PC-9 (cell line): ENCODE results near the gene CCL5. TPM values are rescaled to one million over a fixed set of nuclear protein-coding genes. Genes with fewer than 3 reads are reported as not detected.

ENCODE experiments used
- BruUV-seq: library from RNA; stranded (reverse); fragments of 400-500 nt; replicated peaks from 2 replicates; lab custom pipeline; 2021; lab: Mats Ljungman, UMichigan
- CTCF ChIA-PET: fragments of 300-600 bp; sonication (Branson Sonifier 250); formaldehyde crosslinking; loops from one replicate; lab custom pipeline; 2022; ENCODE audit warnings: antibody characterized with exemption; lab: Charles Lee
- POLR2A ChIA-PET: fragments of 300-600 bp; sonication (Branson Sonifier 250); formaldehyde crosslinking; loops from one replicate; lab custom pipeline; 2022; ENCODE audit warnings: antibody characterized with exemption; ENCODE audit not compliant: unreplicated experiment; lab: Charles Lee
- DNase-seq, 2 experiments: peaks; one replicate each; pipeline versions ENCODE4 v3.0.0 to v3.0.0-alpha.2; 2015 to 2022; ENCODE audit warnings: mixed read lengths in 1 of 2
- H2AFZ ChIP-seq: fragments of 200-600 bp; sonication (generic); 2 replicates; pipeline ENCODE4 v1.8.1; 2017; ENCODE audit warnings: antibody characterized with exemption
- H3F3A ChIP-seq: fragments of 200-600 bp; sonication (generic); 2 replicates; pipeline ENCODE4 v1.8.1; 2017; ENCODE audit warnings: antibody characterized with exemption, mild to moderate bottlenecking, low read depth; ENCODE audit not compliant: insufficient read depth
- H3K27ac ChIP-seq: fragments of 200-600 bp; sonication (generic); 2 replicates; pipeline ENCODE4 v1.6.1; 2016; ENCODE audit warnings: mixed run types
- H3K27me3 ChIP-seq: fragments of 200-600 bp; sonication (generic); 2 replicates; pipeline ENCODE4 v1.6.1; 2016; ENCODE audit warnings: low read depth, mixed run types; ENCODE audit not compliant: insufficient read depth
- H3K36me3 ChIP-seq: fragments of 200-600 bp; sonication (generic); 2 replicates; pipeline ENCODE4 v1.6.1; 2016; ENCODE audit warnings: low read depth, mixed run types
- H3K4me1 ChIP-seq: fragments of 200-600 bp; sonication (generic); replicated peaks from 2 replicates; pipeline ENCODE4 v1.6.1; 2016; ENCODE audit warnings: mixed run types; ENCODE audit not compliant: insufficient read depth
- H3K4me2 ChIP-seq: fragments of 200-600 bp; sonication (generic); 2 replicates; pipeline ENCODE4 v1.6.1; 2017; ENCODE audit warnings: mixed run types
- H3K4me3 ChIP-seq: fragments of 200-600 bp; sonication (generic); 2 replicates; pipeline ENCODE4 v1.6.1; 2016; ENCODE audit warnings: mixed run types
- H3K79me2 ChIP-seq: fragments of 200-600 bp; sonication (generic); 2 replicates; pipeline ENCODE4 v1.6.1; 2017; ENCODE audit warnings: low read depth, mixed run types
- H3K9me2 ChIP-seq: fragments of 200-600 bp; sonication (generic); 2 replicates; pipeline ENCODE4 v1.8.1; 2017; ENCODE audit warnings: mild to moderate bottlenecking; ENCODE audit not compliant: insufficient read depth
- H3K9me3 ChIP-seq: fragments of 200-600 bp; sonication (generic); 2 replicates; pipeline ENCODE4 v1.8.1; 2016; ENCODE audit warnings: low read depth; ENCODE audit not compliant: insufficient read depth
- H4K20me1 ChIP-seq: fragments of 200-600 bp; sonication (generic); 2 replicates; pipeline ENCODE4 v1.8.1; 2017; ENCODE audit not compliant: insufficient read depth
- CTCF ChIP-seq: fragments of 200-600 bp; sonication (generic); conservative IDR thresholded peaks from 2 replicates; pipeline ENCODE4 v1.6.1; 2017; ENCODE audit warnings: mixed run types, antibody characterized with exemption, mild to moderate bottlenecking, moderate library complexity
- EZH2 ChIP-seq: fragments of 200-600 bp; sonication (generic); IDR thresholded peaks from 2 replicates; pipeline ENCODE4 v1.8.0; 2017; ENCODE audit warnings: antibody characterized with exemption, low read depth
- intact Hi-C: fragments of 100-400 bp; cut with micrococcal nuclease; formaldehyde crosslinking; loops from one replicate; pipeline ENCODE4 v1.10.0; 2022; ENCODE audit not compliant: unreplicated experiment
- total RNA-seq: library from RNA; stranded (reverse); gene quantifications from 2 replicates; pipeline ENCODE4 v1.2.3, GENCODE V29; 2021

CCL5 gene
- total RNA-seq, 1 experiment from 2014 or later = not detected

- Histone ChIP-seq H3K79me2 (no peaks in the 10 kb centered on the region), H3K4me2 (no peak within 1 kb of the TSS), H3K9me2 (no peaks in the 10 kb centered on the region), H3K27me3 (no peaks in the 10 kb centered on the region), H3K36me3 (no peaks in the 10 kb centered on the region), H4K20me1 (no peaks in the 10 kb centered on the region), H3K4me1 (no peaks in the 10 kb centered on the region; the same call in 1 of the 2 replicates), H3F3A (no peaks in the 10 kb centered on the region), H3K4me3 (no peak within 1 kb of the TSS), H3K9me3 (no peaks in the 10 kb centered on the region), H3K27ac (no peak within 1 kb of the TSS), H2AFZ (no peak within 1 kb of the TSS)
- intact Hi-C loops = no loop called here
- DNase-seq = no peak
- BruUV-seq = no TSS peak
- ChIA-PET CTCF (no interaction called here), POLR2A (no interaction called here)
- TF ChIP-seq CTCF (no peak), EZH2 (no peak)
These were observed 11.4 kb downstream of the CCL5 start, which contains the start of gene HEATR9 for GRCh38 chr17:35868737-35869136. HEATR9 (minus strand) TSS chr17:35868891; CDS start chr17:35868742, 149 bp downstream.

GRCh38 chr17:35867574-35867973 is 12.6 kb downstream of the CCL5 start:
- H3K79me2 ChIP-seq = no peaks in the 10 kb centered on the region
- no TSS peak for BruUV-seq
- no peak for DNase-seq
- H3K36me3 ChIP-seq = no peaks in the 10 kb centered on the region
- no peaks in the 10 kb centered on the region; the same call in 1 of the 2 replicates for H3K4me1 ChIP-seq
- no peaks in the 10 kb centered on the region for H3F3A ChIP-seq
- no peaks in the 10 kb centered on the region for H3K9me3 ChIP-seq
- CTCF ChIA-PET = no interaction called here
- H3K27ac ChIP-seq = no peak overlapping the region
- no peak overlapping the region for H3K4me3 ChIP-seq
- intact Hi-C loops = no loop called here
- TF ChIP-seq EZH2 (no peak), CTCF (no peak)
- H3K27me3 ChIP-seq = no peaks in the 10 kb centered on the region
- POLR2A ChIA-PET = no interaction called here
- no peak overlapping the region for H2AFZ ChIP-seq
- no peaks in the 10 kb centered on the region for H3K9me2 ChIP-seq
- no peaks in the 10 kb centered on the region for H4K20me1 ChIP-seq
- no peak overlapping the region for H3K4me2 ChIP-seq

- no peak overlapping the region for H3K27ac ChIP-seq
- no peaks in the 10 kb centered on the region for H3K79me2 ChIP-seq
- H3F3A ChIP-seq = no peaks in the 10 kb centered on the region
- POLR2A ChIA-PET = no interaction called here
- H3K4me2 ChIP-seq = no peak overlapping the region
- no peak overlapping the region for H3K4me3 ChIP-seq
- H3K9me2 ChIP-seq = no peaks in the 10 kb centered on the region
- H3K9me3 ChIP-seq = no peaks in the 10 kb centered on the region
- H3K36me3 ChIP-seq = no peaks in the 10 kb centered on the region
- H2AFZ ChIP-seq = no peak overlapping the region
- CTCF ChIA-PET = interaction anchor here (0.6 kb wide), 1 partner anchor 333 kb away, joined by 3 read pairs; no protein-coding TSS in a partner anchor
- no peaks in the 10 kb centered on the region; the same call in 1 of the 2 replicates for H3K4me1 ChIP-seq
- no peak for DNase-seq
- H4K20me1 ChIP-seq = no peaks in the 10 kb centered on the region
- intact Hi-C loops = no loop called here
- no TSS peak for BruUV-seq
- TF ChIP-seq CTCF (no peak), EZH2 (no peak)
- H3K27me3 ChIP-seq = no peaks in the 10 kb centered on the region
These were observed 13.7 kb downstream of the CCL5 start for GRCh38 chr17:35866341-35866950.
